Measurements from ENCODE around the gene JADE2.
"Not testable (repeated sequence)": the region's sequence is repeated elsewhere in the genome, so short reads cannot be mapped to it uniquely, and the experiment has no call there.

Gene JADE2

DNA sequence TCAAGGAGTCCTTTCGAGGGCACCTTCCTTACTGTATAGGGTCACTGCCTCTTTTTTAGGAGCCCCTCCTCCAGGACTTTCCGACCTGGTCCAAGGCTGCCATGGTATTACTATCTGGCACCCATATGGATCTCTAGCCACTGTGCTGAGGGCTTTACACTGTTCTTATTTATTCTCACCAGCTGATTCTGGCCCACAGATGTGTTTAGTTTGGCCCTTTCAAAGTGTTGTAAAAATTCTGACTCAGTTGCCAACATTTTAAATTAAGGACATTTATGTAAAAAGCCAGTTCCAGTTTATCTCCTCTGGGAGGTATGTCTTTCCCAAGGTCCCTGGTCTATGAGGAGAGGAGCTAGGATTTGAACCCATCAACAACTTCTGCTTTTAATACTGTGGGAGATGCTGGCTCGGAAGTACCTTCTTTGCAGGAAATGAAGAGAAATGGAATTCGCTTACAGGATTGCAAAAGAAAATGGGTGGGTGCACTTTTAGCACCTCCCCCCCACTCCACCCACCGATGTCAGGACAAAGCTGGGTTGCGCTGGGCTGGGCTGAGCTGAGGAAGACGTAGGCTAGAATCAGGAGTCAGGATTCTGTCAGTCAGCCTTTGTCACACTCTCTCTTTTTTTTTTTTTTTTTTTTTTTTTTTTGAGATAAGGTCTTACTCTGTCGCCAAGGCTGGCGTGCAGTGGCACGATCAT lies 7.8 kb downstream of the JADE2 start:
- no peak for DNase-seq

DNA sequence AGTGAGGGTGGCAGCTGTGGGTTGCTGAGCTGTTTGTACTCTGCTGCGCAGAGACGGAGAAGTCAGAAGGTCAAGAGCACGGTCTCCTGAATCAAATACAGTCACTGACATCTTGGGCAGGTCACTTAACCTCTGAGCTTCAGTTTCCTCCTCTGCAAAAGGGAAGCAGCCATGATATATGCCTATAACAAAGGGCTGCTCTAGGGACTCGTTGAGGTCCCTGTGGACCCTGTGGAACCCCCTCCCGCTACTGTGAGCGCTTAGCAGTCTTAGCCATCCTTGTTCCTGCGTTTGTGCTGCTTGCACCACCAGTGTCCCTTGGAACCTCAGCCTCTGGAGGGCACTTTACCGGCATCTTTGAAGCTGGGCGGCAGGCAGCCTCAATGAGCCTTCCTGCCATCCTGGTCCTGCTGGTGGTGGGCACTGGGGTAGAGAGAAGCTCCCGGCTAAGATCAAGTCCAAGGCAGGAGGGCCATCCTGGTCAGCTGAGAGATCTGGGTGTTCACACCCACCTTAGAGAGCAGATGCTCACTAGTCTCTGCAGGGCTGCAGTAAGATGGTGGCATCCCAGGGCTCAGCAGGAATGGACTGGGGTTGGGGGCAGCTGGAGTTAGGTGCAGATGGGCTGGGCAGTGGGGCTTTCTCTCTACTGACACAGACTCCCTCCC lies 8.7 kb downstream of the JADE2 start:
- DNase-seq: no peak

GRCh38 chr5:134534726-134535110 lies 9.2 kb downstream of the JADE2 start:
- no peak for DNase-seq

DNA sequence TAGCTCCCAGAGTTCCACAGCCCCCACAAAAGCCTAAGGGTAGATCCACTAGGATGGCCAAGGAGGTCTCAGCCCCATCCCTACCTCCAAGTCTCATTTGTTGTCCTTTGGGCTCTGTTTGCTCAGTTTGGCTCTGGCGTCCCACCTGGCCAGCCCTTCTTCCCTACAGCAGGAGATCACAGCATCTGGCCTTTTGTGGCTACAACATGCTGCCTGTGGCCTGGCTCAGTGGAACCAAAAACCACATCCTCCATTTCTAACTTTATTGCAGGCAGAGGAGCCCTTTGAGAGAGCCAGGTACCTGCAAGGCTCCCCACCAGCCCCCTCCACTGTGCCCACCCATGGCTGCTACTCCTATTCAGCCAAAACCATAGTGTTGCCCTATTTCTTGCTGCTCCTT lies 11.4 kb downstream of the JADE2 start:
- DNase-seq: no peak

DNA sequence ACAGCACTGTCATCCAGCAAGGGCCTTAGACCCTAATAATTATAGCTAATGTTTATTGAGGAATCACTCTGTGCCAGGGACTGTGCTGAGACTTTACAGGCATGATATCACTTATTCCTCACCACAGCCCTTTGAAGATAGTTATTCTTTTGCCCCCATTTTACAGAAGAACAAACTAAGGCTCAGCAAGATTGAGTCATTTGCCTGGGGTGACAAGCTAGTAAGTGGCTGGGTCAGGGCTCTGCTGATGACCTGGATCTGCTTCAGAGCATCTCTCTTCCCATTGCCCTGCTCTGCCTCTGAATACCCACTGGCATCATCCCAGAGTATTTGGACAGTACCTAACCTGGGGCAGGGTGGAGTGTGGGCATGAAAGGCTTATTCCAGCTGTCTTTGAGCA lies 11.8 kb downstream of the JADE2 start:
- no peak for DNase-seq

GRCh38 chr5:134538296-134538695 lies 12.8 kb downstream of the JADE2 start:
- DNase-seq: no peak

DNA sequence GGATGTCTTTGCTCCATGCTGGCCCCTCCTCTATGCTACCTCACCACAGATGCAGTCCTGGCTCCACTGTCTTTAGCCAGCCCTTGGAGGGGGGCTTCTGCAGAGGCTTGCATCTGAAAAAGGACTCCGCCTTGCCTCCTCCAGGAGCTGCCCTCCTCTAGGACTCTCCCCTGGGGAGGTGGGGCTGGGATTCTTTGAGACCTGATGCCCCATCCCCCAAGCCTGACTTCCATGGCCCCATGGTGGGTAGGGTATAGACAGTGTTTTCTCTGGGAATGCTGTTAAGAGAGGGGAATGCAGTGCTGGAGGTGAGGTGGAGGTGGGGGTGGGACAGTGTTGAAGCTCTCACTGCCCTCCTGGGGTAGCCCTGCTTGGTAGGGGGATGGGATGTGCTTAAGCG lies 14.3 kb downstream of the JADE2 start:
- no peak for DNase-seq

- DNase-seq: no peak
These were observed 15.6 kb downstream of the JADE2 start for GRCh38 chr5:134540747-134541733.

DNA sequence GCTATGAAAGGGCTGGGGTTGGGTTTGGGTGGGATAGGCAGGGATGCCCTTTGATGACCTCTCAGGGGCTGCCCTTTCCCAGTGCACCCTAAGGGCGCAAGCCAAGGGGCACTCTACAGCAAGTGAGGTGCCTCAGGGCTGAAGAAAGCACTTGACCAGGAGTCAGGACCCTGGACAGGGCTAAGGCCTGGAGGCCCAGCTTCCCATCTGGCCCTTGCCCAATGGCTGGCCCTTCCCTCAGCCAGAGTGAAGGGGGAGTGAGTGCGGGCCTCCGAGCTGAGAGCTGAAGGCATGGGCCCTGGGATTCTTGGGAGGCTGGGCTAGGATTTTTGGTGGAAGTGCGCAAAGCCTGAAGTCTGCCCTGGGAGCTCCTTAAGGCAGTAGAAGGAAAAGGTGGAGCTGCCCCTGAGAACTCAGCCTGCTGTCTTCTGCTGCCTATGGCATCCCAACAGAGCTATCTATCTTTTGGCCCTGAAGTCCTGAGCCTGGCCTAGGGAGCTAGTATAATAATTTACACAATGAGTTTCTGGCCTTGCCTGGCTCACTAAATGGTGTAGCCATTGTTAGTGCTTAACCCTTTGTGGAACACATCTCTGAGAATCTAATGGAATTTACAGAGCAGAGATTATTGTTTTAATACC lies 16.4 kb downstream of the JADE2 start:
- DNase-seq: no peak

- DNase-seq: no peak
These were observed 18.5 kb downstream of the JADE2 start for GRCh38 chr5:134543820-134544614.

DNA sequence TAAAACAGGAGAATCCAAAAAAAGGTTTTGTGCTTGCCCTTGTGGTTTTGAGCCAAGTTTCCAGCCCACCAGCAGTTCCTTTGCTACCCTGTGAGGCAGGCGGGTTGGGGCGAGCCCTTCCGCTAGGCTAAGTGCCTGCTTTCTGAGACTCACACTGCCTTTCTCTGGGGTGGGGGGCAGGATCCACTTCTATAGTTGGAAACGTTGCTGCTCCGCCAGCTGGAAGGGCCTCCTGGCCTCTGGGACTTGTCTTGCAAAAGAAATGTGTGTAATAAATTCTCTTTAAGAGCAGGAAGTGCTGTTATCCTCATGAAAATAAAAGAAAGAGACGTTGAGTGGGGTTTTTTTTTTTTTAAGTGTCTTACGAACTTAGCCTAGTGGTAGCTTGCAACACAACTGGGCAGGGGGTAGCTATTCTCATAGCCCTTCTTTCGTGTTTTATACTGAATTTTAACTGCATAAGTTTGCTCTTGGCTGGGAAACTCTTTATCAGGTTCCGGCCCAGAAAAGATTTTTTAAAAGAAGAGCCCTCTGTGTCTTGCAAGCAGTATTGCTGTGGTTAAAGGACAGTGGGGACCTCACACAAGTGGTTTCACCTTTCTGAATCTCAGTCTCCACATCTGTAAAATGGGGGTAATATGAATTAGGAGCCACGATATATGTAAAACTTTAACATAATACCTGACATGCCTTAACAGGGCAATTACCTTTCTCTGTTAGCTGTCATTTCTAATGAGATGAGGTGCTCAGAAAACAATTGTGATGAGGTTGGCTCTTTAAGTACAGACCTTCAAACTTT lies 19.8 kb downstream of the JADE2 start:
- no peak for DNase-seq

- DNase-seq: no peak
These were observed 21.6 kb downstream of the JADE2 start for GRCh38 chr5:134547066-134547465.

DNA sequence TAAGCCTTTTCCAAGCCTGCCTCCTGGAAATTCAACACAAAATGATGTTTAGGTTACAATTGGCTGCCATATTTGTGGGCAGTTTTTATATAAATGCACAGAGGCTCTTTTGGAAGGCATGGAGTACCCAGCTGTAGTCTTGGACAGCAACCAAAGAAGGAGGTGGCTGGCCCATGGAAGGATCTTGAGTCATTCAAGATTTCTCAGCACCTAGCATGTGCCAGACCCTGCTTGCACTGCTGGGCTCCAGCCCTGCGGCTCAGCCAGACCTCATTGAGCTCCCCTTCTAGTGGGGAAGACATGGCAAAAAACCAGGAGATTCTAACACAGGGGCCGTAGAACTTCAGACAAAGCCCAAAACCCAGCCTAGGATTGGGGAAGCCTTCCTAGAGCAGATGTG lies 22.1 kb downstream of the JADE2 start:
- no peak for DNase-seq

DNA sequence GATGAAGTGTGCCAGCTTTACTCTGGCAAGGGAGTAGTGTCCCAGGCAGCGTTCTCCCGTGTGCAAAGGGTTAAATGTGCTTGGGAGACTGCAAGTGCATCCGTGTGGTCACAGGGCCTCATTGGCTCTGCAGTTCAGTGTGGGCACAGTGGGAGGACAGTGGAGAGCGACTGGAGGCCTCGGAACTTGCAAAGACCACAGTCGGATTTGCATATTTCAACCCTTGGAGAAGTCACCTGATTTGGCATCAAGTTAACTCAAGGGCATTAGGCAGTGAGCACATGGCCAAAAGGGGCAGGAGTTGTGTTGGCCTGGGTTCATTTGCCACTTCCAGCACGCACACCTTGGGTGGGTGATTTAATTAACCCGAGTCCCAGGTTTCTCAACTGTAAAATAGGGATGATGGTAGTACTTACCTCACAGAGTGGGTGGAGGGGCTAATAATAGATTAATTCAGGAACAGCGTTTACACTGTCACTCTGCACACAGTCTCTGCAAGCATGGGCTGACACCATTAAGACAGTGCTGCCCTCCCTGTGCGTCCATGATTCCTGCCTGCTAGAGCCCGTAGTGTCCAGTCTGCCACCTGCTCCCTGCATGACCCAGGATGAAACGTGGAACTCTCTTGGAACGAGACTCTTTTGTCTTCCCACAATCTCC lies 22.7 kb downstream of the JADE2 start:
- no peak for DNase-seq

DNA sequence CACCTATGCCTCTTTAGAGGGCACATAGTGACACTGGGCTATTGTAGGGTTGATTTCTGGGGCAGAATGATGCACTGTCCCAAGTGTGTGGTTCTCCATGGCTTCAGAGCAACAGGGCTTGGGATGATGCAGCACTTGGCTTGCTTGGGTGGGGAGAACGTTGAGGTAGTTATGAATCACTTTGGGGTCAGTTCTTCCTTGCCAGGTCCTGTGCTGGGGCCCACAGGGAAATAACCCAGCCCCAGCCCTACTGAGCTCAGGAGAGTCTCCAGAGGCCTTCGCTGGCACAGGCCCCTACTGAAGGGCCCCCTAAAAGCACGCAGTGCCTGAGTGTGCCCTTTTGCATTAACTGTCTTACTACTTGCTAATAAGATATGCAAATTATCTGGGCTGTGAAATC lies 24.2 kb downstream of the JADE2 start:
- no peak for DNase-seq

DNA sequence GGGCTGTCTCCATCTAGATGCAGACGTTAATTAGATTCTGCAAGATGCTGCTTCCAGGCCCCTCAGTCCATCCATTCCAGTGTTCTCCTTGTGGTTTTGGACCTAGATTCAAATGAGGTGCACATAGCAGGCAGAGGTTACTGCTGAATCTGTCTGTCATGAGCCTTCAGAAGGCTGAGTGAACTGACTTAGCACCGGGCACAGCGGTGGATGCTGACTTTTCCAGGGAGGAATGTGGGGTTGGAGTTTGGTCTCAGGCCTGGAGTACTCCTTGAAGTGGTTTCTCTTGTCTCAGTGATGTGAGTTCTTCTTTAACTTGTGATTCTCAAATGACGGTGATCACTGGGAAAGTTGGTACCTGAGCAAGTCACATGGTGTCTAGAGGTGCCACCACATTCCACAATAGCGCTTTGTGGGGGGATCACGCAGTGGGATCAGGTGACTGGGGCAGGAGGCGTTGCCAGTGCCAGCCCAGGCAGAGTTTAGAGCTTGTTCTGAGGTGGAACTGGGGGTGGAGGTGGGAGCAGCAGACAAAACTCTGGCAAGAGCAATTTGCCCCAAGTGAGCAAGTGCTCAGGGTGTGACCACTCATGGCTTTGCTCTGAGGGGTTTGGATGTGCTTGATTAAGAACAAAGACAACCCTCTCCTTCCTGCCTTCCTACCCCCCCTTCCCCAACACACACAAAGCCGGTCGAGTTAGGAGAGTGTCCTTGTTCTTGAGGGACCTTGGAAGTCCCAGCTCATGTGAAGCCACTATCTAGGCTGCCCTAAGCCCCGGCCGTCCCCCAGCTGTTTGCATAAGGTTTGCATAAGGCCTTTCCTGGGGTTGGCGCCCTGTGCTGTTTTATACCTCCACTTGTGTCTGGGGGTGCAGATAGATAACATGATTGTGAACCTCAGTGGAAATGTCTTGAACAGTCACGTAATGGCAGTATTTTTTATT lies 25.1 kb downstream of the JADE2 start:
- no peak for DNase-seq

GRCh38 chr5:134551901-134552300 lies 26.4 kb downstream of the JADE2 start:
- no peak for DNase-seq

- no peak for DNase-seq
These were observed 26.8 kb downstream of the JADE2 start for GRCh38 chr5:134552301-134552700.

DNA sequence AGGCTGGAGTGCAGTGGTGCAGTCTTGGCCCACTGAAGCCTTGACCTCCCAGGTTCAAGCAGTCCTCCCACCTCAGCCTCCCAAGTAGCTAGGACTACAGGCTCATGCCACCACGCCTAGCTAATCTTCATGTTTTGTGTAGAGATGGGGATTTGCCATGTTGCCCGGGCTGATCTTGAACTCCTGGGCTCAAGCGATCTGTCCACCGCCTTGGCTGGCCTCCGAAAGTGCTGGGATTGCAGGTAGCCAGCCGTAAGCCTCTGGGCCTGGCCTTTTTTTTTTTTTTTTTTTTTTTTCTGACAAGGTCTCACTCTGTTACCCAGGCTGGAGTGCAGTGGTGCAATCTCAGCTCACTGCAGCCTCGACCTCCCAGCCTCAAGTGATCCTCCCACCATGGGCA lies 27.2 kb downstream of the JADE2 start:
- DNase-seq: not testable (repeated sequence)

DNA sequence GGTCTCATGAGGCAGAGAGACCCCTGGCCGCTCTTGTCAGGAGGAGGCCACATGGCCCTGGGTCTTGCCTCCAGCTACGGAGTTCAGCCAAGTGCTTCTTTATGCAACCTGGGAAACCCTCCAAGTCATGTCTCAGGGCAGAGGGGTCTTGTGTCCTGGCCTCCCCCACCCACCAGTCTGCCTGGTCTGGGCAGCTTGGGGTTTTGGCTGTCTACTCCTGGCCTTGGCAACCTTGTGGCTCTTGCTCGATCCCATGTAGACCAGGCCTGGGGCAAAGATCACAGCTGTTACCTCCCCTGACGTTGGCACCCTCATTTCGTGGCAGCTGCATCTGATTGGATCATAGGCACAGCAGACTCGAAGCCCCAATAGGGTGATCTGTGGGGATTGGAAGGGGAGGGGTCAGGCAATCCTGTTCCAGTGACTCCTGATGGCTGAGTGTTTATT lies 28.4 kb downstream of the JADE2 start:
- no peak for DNase-seq

Data from NCI-H1417 treated with DMSO at 0.1 percent for 48 hours (cell line).